ENCODE measurements around the gene ZYX.

GRCh38 chr7:143407287-143408251 is 26.4 kb downstream of the ZYX start:
- no peak for TF ChIP-seq CTCF (IDR thresholded peaks at IDR 0.05; ENCODE audit: poor library complexity)
- TF ChIP-seq EZH2 (IDR thresholded peaks at IDR 0.05; ENCODE audit: borderline replicate concordance): no peak
- no peak for TF ChIP-seq EZH2phosphoT487 (IDR thresholded peaks at IDR 0.05; ENCODE audit: low read depth, severe bottlenecking, unreplicated experiment)
